ENCODE results near the gene SARS1.

GRCh38 chr1:109283748-109284600, 70.3 kb downstream of the SARS1 start:
- TF ChIP-seq JUND (IDR thresholded peaks at IDR 0.05) (no peak), CTCF (IDR thresholded peaks at IDR 0.05; ENCODE audit: low read depth, low read length, missing input control) (no peak), YY1 (IDR thresholded peaks at IDR 0.05) (no peak), REST (IDR thresholded peaks at IDR 0.05) (no peak), NR2F2 (IDR thresholded peaks at IDR 0.05) (no peak), ZBTB33 (IDR thresholded peaks at IDR 0.05) (no peak), SP1 (IDR thresholded peaks at IDR 0.05) (no peak), GABPA (IDR thresholded peaks at IDR 0.05 in 1 of 2, conservative IDR thresholded peaks at IDR 0.05 in 1 of 2) (no peak), MAX (IDR thresholded peaks at IDR 0.05) (no peak)
